ENCODE results near the gene ITGB1BP1. TPM values are rescaled to one million over a fixed set of nuclear protein-coding genes. Genes with fewer than 3 reads are reported as not detected.
A peak's percentile ranks its signal among the peaks of the same experiment; 100 is the strongest.

The ITGB1BP1 gene
- total RNA-seq, 2 donors from 2014 or later, result 29.0 to 34.4 TPM

DNA sequence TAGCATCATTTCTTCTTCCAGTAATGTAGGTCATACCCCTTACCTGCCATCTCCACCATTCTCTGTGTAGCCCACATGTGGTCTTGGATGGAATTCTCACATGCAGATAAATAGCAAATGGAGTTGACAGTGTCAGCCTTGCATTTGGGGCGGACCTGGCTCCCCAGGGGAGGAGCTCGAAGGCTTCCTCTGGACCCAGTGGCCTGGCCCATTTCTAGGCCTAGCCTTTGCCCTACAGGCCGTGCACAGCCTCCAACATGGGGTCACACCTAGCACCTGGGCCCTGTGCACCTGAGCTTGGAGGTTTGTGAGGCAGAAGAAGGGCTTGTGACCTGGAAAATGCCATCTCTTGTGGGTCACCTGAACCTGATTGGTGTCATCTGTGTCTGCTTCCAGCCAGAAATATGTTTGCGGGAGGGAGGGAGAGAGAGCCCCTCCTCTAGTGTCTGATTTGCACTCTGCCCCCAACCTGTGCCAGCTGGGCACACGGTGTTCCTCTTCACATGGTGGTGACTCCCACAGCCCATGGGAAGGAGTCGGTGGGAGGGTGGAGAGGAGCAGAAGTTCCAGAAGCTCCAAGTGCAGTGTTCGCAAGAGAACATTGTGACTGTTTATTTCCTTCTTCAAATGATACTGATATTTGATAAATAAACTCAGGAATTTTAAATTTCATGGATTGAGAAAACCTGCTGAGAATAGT is 33.0 kb downstream of the ITGB1BP1 start:
- H3K4me3 ChIP-seq, result no peak overlapping the region
- peaks cover 38% of the 10 kb centered on the region for H3K36me3 ChIP-seq
- no peak for DNase-seq (ENCODE audit: low spot score)
- H3K27ac ChIP-seq, result no peak overlapping the region
- H3K27me3 ChIP-seq, result no peaks in the 10 kb centered on the region
- peaks cover 0 to 20% of the 10 kb centered on the region in 2 donors for H3K4me1 ChIP-seq
- no peaks in the 10 kb centered on the region for H3K9me3 ChIP-seq
- no peak for TF ChIP-seq CTCF (IDR thresholded peaks at IDR 0.05)

DNA sequence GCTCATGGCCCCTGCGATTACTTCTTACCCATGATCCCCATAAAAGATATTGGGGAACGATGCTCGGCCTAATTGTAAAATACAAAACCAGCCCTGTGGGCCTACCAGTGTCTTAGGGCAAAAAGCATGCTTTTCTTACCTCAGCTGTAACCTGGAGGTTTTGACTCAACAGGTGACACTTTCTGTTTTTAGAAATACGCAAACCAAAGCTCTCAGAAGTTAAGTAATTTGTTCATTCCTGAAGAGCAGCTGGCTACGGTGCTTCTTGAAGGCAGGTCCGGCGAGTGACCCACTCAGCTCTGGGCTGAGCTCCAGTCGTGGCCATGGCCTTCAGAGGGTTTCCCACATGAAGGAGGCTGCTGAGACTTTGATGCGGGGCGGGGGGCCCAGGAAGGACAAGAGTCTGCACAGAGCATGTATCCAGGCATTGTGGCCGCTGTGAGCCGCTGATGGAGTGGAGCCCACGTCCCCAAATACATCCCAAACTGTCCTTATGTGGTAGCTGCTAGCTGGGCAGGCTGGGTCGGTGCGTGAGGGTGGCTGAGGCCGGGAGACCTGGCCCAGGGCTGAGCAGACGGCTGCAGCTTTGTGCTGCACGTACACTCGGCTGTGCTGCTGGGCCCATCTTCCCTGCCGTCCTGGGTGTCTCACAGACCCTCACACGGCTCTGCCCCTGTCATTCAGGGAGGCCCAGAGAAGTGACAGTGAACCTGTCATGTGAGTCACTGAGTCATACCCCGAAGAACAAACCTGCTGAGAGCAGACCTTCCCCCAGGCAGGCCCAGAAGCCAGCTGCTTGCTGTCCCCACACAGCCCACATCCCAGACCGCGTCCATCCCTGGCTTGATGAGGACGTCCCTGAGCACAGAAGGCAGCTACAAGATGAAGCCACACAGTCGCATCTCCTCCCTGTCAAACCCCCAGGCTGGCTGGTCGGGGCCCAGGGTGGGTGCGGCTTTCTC is 34.1 kb downstream of the ITGB1BP1 start:
- Histone ChIP-seq H3K9me3 (no peaks in the 10 kb centered on the region), H3K27me3 (no peaks in the 10 kb centered on the region), H3K27ac (no peak overlapping the region), H3K36me3 (peaks cover 32% of the 10 kb centered on the region), H3K4me1 (peaks cover 0 to 20% of the 10 kb centered on the region in 2 donors), H3K4me3 (no peak overlapping the region)
- DNase-seq (ENCODE audit: low spot score), result no peak
- no peak for TF ChIP-seq CTCF (IDR thresholded peaks at IDR 0.05)

GRCh38 chr2:9388199-9388681 is 35.1 kb downstream of the ITGB1BP1 start:
- no peaks in the 10 kb centered on the region for H3K27me3 ChIP-seq
- no peak overlapping the region for H3K4me3 ChIP-seq
- TF ChIP-seq CTCF (IDR thresholded peaks at IDR 0.05), result no peak

GRCh38 chr2:9385841-9386240 is 37.5 kb downstream of the ITGB1BP1 start:
- H3K9me3 ChIP-seq, result no peaks in the 10 kb centered on the region
- no peak for TF ChIP-seq CTCF (IDR thresholded peaks at IDR 0.05)
- H3K27me3 ChIP-seq, result no peaks in the 10 kb centered on the region
- peak overlapping the region in 1 of 2 donors; percentile 56 for H3K27ac ChIP-seq
- peaks cover 23% of the 10 kb centered on the region for H3K36me3 ChIP-seq
- no peak for DNase-seq (ENCODE audit: low spot score)
- H3K4me3 ChIP-seq, result no peak overlapping the region
- H3K4me1 ChIP-seq, result peaks cover 0 to 7% of the 10 kb centered on the region in 2 donors

More at GRCh38 chr2:9388199-9388681, 35.1 kb downstream of the ITGB1BP1 start:
- no peaks in the 10 kb centered on the region for H3K9me3 ChIP-seq
- no peak for DNase-seq (ENCODE audit: low spot score)
- no peak overlapping the region for H3K27ac ChIP-seq
- H3K36me3 ChIP-seq, result peaks cover 27% of the 10 kb centered on the region
- H3K4me1 ChIP-seq, result peaks cover 0 to 15% of the 10 kb centered on the region in 2 donors

GRCh38 chr2:9384521-9384920 is 38.8 kb downstream of the ITGB1BP1 start:
- no peak overlapping the region for H3K4me3 ChIP-seq
- H3K27me3 ChIP-seq, result no peaks in the 10 kb centered on the region
- peaks cover 0 to 14% of the 10 kb centered on the region in 2 donors for H3K4me1 ChIP-seq
- H3K27ac ChIP-seq, result no peak overlapping the region
- peaks cover 10% of the 10 kb centered on the region for H3K36me3 ChIP-seq
- TF ChIP-seq CTCF (IDR thresholded peaks at IDR 0.05), result no peak
- H3K9me3 ChIP-seq, result no peaks in the 10 kb centered on the region
- DNase-seq (ENCODE audit: low spot score), result no peak
